Fibroblast of skin of right biceps (primary cell): Measurements from ENCODE around the gene C2orf78.

Source experiments
- DNase-seq: peaks from one replicate; pipeline ENCODE4 v3.0.0-alpha.2; 2013

The C2orf78 gene

GRCh38 chr2:73838889-73839534, 55.0 kb downstream of the C2orf78 start:
- peak; percentile 69 for DNase-seq

- peak; percentile 41 for DNase-seq
Observed at GRCh38 chr2:73839653-73840411, 55.8 kb downstream of the C2orf78 start.

GRCh38 chr2:73841912-73842738, 58.1 kb downstream of the C2orf78 start:
- no peak for DNase-seq

- no peak for DNase-seq
Observed at GRCh38 chr2:73842739-73843019, 58.7 kb downstream of the C2orf78 start.

GRCh38 chr2:73844087-73844486, 60.1 kb downstream of the C2orf78 start:
- DNase-seq = no peak

GRCh38 chr2:73850009-73850408, 66.0 kb downstream of the C2orf78 start:
- no peak for DNase-seq

- DNase-seq = no peak
Observed at GRCh38 chr2:73851274-73851673, 67.3 kb downstream of the C2orf78 start.

GRCh38 chr2:73852020-73852419, 68.0 kb downstream of the C2orf78 start:
- peak; percentile 85 for DNase-seq

GRCh38 chr2:73855526-73855925, 71.5 kb downstream of the C2orf78 start:
- DNase-seq = no peak

GRCh38 chr2:73856214-73856613, 72.2 kb downstream of the C2orf78 start:
- peak; percentile 97 for DNase-seq

GRCh38 chr2:73859721-73860586, 76.0 kb downstream of the C2orf78 start:
- peak; percentile 90 for DNase-seq

GRCh38 chr2:73862987-73863386, 79.0 kb downstream of the C2orf78 start:
- DNase-seq = no peak
